ENCODE results near the gene BIRC6.

BIRC6 gene

GRCh38 chr2:32372519-32373182 is 15.8 kb downstream of the BIRC6 start:
- DNase-seq (ENCODE audit: low spot score): no peak

DNA sequence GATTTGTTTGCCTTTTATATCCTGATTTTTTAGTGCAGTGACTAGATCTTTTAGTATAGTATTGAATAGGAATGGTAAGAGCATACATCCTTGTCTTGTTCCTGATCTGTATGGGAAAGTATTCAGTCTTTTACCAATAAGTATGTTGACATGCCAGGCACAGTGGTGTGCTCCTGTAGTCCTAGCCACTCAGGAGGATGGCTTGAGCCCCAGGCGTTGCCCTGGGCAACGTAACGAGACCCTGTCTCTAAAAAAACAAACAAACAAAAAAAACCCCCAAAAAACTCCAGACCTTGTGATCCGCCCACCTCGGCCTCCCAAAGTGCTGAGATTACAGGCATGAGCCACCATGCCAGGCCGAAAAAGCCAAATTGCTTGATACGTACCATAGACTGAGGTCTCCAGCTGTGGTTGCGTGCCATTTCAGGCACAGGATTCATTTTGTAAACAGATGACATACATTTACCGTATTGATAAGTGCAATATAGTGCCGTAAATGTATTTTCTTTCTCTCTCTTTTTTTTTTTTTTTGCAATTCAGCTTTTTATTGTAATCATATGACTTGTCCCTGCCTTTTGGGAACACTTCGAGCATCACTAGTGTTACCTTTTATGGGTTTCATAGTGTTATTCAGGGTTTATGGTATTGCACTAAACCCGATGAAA is 18.5 kb downstream of the BIRC6 start:
- no peak for DNase-seq (ENCODE audit: low spot score)

GRCh38 chr2:32376756-32377155 is 19.9 kb downstream of the BIRC6 start:
- no peak for DNase-seq (ENCODE audit: low spot score)

- no peak for DNase-seq (ENCODE audit: low spot score)
These were observed 21.1 kb downstream of the BIRC6 start for GRCh38 chr2:32377928-32378327.

DNA sequence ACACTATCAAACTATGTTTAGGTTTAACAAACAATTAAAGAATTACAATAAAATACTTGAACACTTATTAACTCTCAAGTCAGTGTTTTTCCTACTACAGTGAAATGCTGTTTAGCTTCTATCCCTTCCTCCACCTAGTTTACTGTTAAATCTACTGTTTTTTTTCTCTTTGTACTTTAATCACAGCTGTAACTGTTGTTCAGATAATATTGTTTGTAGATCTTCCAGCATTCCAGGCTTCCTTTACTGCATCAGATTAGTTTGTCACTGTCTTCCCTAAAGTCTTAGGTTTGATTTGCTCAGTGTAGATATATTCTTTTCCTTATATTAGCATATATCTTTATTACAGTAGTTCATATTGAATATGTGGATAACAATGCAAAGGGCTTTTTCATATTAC is 22.5 kb downstream of the BIRC6 start:
- no peak for DNase-seq (ENCODE audit: low spot score)

GRCh38 chr2:32383858-32384257 is 27.0 kb downstream of the BIRC6 start:
- DNase-seq (ENCODE audit: low spot score): no peak

DNA sequence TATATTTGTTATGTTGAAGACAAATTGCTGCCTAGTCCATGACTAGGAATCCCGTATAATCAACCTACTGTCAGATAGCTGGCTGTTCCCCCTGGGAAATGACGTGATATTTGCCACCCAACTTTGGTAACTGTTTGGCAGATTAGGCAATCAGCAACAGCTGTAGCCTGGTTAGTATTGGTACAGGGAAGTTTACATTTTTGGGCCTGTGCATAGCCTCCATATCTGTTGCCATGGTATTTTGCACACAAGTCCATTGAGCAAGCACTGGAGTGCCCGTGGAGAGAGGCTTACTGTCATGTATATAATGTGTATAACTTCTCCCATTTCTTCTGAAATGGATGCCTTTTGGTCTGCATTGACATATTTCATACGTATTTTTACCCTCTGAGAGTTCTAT is 27.7 kb downstream of the BIRC6 start:
- DNase-seq (ENCODE audit: low spot score): no peak

GRCh38 chr2:32386739-32387138 is 29.9 kb downstream of the BIRC6 start:
- no peak for DNase-seq (ENCODE audit: low spot score)

- no peak for DNase-seq (ENCODE audit: low spot score)
These were observed 42.4 kb downstream of the BIRC6 start for GRCh38 chr2:32399221-32399620.

GRCh38 chr2:32402091-32402490 is 45.3 kb downstream of the BIRC6 start:
- DNase-seq (ENCODE audit: low spot score): no peak

DNA sequence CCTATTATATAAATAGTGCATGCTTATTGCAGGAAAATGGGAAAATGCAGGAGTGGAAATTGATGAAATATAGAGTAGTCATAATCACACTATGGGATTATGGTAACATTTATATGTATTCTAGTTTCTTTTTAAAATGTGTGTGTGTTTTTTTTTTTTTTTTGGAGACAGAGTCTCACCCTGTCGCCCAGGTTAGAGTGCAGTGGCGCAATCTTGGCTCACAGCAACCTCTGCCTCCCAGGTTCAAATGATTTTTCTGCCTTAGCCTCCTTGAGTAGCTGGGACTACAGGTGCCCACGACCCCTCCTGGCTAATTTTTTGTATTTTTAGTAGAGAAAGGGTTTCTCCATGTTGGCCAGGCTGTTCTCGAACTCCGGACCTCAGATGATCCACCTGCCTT is 47.0 kb downstream of the BIRC6 start:
- DNase-seq (ENCODE audit: low spot score): no peak

DNA sequence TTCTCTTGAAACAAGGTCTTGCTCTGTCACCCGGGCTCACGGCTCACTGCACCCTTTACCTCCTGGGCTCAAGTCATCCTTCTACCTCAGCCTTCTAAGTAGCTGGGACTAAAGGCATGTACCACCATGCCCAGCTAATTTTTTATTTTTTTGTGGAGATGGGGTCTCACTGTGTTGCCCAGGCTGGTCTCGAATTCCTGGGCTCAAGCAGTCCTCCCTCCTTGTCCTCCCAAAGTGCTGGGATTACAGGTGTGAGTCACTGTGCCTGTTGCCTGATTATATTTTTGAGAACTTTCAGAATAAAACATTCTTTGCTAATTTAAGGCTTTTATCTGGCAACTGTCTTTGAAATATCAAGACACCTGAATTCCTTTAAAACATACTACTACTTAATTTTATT is 47.9 kb downstream of the BIRC6 start:
- no peak for DNase-seq (ENCODE audit: low spot score)

GRCh38 chr2:32416519-32416918 is 59.7 kb downstream of the BIRC6 start:
- DNase-seq (ENCODE audit: low spot score): no peak

DNA sequence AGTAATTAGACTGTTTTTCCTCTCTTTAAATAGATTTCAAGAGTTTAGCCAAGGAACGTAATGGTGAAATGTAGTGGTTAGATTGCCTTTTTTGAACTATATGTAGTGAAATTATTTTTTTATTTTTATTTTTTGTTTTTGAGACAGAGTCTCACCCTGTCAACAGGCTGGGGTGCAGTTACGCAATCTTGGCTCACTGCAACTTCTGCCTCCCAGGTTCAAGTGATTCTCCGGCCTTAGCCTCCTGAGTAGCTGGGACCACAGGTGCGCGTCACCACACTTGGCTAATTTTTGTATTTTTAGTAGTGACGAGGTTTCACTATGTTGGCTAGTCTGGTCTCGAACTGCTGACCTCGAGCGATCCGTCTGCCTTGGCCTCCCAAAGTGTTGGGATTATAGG is 60.8 kb downstream of the BIRC6 start:
- DNase-seq (ENCODE audit: low spot score): no peak

- no peak for DNase-seq (ENCODE audit: low spot score)
These were observed 62.0 kb downstream of the BIRC6 start for GRCh38 chr2:32418778-32419177.

GRCh38 chr2:32422133-32422532 is 65.3 kb downstream of the BIRC6 start:
- DNase-seq (ENCODE audit: low spot score): no peak

DNA sequence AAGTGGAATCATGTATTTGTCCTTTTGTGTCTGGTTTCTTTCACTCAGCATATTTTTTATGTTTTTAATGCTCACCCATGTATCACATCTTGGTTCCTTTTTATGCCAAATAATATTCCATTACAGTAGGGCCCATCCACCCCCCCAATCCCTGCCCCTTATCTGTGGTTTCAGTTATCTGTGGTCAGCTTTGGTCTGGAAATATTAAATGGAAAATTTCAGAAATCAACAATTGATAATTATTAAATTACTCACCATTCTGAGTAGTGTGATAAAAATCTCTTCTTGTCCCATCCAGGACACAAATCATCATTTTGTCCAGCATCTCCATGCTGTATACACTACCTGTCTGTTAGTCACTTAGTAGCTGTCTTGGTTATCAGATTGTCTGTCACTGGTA is 66.7 kb downstream of the BIRC6 start:
- DNase-seq (ENCODE audit: low spot score): no peak

GRCh38 chr2:32424739-32425138 is 67.9 kb downstream of the BIRC6 start:
- no peak for DNase-seq (ENCODE audit: low spot score)

- no peak for DNase-seq (ENCODE audit: low spot score)
These were observed 68.9 kb downstream of the BIRC6 start for GRCh38 chr2:32425719-32426141.

- DNase-seq (ENCODE audit: low spot score): no peak
These were observed 71.1 kb downstream of the BIRC6 start for GRCh38 chr2:32427672-32428610.

DNA sequence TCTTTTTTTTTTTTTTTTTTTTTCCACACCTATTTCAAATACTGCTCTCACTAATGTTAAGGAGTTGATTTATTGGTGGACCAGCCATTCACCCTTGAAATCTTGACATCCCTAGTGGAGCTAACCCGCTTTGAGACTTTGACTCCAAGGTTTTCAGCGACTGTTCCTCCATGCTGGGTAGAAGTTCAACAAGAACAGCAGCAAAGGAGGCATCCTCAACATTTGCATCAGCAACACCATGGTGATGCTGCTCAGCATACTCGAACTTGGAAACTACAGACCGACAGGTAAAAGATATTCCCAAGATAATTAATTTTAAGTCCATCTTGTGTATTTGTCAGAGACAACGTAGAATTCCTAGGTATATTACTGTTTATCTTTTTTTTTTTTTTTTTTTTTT is 74.0 kb downstream of the BIRC6 start:
- DNase-seq (ENCODE audit: low spot score): no peak

- no peak for DNase-seq (ENCODE audit: low spot score)
These were observed 79.3 kb downstream of the BIRC6 start for GRCh38 chr2:32436150-32436549.

DNA sequence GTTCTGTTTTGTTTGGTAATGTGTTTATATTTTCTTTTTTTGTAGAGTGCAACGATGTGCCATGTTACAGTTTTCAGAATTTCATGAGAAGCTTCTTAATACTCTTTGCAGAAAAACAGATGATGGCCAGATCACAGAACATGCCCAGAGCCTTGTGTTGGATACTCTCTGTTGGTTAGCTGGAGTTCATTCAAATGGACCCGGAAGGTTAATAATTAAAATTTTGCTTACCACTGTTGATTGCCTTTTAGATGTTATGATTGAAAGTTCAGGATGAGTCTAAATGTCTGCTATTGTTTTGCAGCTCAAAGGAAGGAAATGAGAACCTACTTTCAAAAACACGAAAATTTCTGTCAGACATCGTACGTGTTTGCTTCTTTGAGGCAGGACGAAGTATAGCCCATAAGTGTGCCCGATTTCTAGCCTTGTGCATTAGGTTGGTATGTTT is 85.2 kb downstream of the BIRC6 start:
- DNase-seq (ENCODE audit: low spot score): no peak

All from CD4-positive, alpha-beta T cell treated with Interleukin-2 at 100 ng/mL for 4 hours (primary cell).